ENCODE data around the gene KRTAP5-6.
"Not testable (repeated sequence)": the region's sequence is repeated elsewhere in the genome, so short reads cannot be mapped to it uniquely, and the experiment has no call there.

The KRTAP5-6 gene

GRCh38 chr11:1661454-1662269 is 35.3 kb upstream of the KRTAP5-6 start:
- not testable (repeated sequence) for DNase-seq

- not testable (repeated sequence) for DNase-seq
These were observed 34.2 kb upstream of the KRTAP5-6 start for GRCh38 chr11:1662699-1663283.

GRCh38 chr11:1665313-1665712 is 31.7 kb upstream of the KRTAP5-6 start:
- no peak for DNase-seq

- DNase-seq, result no peak
These were observed 29.7 kb upstream of the KRTAP5-6 start for GRCh38 chr11:1667121-1667850.

GRCh38 chr11:1667906-1668305 is 29.1 kb upstream of the KRTAP5-6 start:
- DNase-seq, result no peak

- DNase-seq, result no peak
These were observed 28.0 kb upstream of the KRTAP5-6 start for GRCh38 chr11:1668911-1669473.

- no peak for DNase-seq
These were observed 27.3 kb upstream of the KRTAP5-6 start for GRCh38 chr11:1669546-1670218.

- DNase-seq, result not testable (repeated sequence)
These were observed 26.5 kb upstream of the KRTAP5-6 start for GRCh38 chr11:1670457-1670856.

- no peak for DNase-seq
These were observed 26.1 kb upstream of the KRTAP5-6 start for GRCh38 chr11:1670905-1671371.

- DNase-seq, result no peak
These were observed 25.3 kb upstream of the KRTAP5-6 start for GRCh38 chr11:1671658-1672057.

- no peak for DNase-seq
These were observed 24.2 kb upstream of the KRTAP5-6 start for GRCh38 chr11:1672613-1673350.

- DNase-seq, result no peak
These were observed 23.4 kb upstream of the KRTAP5-6 start for GRCh38 chr11:1673446-1674172.

- no peak for DNase-seq
These were observed 22.5 kb upstream of the KRTAP5-6 start for GRCh38 chr11:1674173-1675131.

- DNase-seq, result no peak
These were observed 21.3 kb upstream of the KRTAP5-6 start for GRCh38 chr11:1675536-1676228.

- no peak for DNase-seq
These were observed 20.7 kb upstream of the KRTAP5-6 start for GRCh38 chr11:1676229-1676740.

- no peak for DNase-seq
These were observed 17.1 kb upstream of the KRTAP5-6 start for GRCh38 chr11:1679881-1680280.

GRCh38 chr11:1682225-1682905 is 14.6 kb upstream of the KRTAP5-6 start:
- DNase-seq, result no peak

GRCh38 chr11:1683216-1683615 is 13.8 kb upstream of the KRTAP5-6 start:
- not testable (repeated sequence) for DNase-seq
